HG03039 (cell line): ENCODE results near the gene NPY5R.

ENCODE experiments used
- ATAC-seq: cut with Tn5 transposase; IDR thresholded peaks from one replicate; pipeline ENCODE4 v1.9.1; 2021; ENCODE audit warnings: mild to moderate bottlenecking, moderate library complexity; ENCODE audit not compliant: unreplicated experiment

The NPY5R gene

GRCh38 chr4:163343604-163344146 is at the start of gene NPY5R:
Gene NPY5R, plus strand, starts transcription at chr4:163343892. Its CDS starts 6,382 bp downstream, at chr4:163350274.
- no peak for ATAC-seq

DNA sequence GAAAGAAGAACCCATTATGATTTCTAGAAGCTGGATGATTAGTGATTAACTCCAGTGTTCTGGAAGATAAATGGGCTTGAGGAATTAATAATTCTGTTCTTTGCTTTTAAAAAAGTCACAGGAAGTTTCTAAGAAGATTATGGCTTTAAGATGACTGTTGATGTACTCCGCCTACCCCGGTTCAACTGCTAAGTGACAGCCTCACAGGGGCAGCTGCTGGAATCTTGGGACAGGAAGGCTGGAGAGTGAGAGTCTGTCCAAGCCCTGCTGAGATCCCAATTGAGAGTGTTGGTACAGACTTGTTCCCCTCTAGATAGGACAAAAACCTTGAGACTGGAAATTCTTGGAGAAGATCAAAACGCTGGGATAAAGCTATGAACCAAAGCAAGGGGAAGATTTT is 48.6 kb upstream of the NPY5R start:
- no peak for ATAC-seq

- no peak for ATAC-seq
Measured at GRCh38 chr4:163300445-163300844, 43.2 kb upstream of the NPY5R start.

DNA sequence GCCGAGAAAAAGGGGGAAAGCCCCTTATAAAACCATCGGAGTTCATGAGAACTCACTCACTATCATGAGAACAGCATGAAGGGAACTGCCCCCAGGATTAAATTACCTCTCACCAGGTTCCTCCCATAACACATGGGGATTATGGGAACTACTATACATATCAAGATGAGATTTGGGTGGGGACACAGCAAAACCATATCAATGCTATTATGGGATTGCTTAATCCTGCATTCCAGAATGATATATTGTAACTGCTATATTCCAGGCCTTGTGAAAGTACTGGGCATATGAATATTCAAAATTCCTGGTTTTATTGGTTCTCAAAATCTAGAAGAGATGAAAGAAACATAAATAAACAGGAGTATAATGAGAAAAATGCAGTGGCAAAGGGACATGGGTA is 40.6 kb upstream of the NPY5R start:
- no peak for ATAC-seq

- ATAC-seq = no peak
Measured at GRCh38 chr4:163309466-163309865, 34.2 kb upstream of the NPY5R start.

DNA sequence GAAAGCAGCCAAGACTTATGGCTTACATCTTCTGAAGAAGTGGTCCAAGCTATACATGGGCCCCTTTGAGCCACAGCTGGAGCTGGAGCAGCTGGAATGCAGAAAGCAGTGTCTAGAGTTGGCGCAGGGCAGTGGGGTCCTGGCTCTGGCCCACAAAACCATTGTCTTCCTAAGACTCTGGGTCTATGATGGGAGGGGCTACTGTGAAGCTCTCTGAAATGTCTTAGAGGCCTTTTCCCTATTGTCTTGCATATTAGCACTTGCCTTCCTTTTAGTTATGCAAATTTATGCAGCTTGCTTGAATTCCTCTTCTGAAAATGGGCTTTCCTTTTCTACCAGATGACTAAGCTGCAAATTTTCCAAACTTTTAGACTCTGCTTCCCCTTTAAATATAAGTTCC is 26.6 kb upstream of the NPY5R start:
- no peak for ATAC-seq

DNA sequence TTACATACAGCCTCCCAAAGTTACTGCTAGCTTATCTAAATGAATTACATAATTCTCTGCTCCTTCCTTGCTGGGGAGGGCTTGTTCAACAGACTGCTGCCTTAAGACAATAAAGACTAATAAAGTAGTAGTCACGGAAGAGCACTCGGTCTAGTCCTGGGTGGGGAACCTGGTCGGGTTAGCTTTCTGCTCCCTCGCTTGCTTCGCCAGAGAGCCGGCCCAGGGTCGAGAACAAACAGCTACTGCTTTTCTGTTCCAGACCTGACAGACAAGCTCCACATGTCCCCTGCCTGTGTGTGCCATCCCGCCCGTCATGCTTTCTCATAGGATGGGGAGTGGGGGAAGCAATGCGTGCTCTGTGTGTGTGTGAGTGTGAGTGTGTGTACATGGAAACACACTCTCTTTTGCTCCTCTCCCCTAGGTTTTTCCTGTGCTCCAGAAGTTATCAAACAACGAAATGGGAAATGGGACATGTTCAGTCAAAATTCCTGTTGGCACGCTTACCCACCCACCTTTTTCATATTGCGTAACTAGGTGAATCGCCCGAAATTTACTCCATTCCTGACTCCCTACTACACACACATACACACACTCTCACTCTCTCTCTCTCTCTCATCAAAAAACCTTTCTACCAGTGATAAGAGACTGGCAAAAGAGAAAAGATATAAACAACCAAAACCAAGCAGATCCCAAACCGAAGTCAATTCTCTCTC is 12.6 kb upstream of the NPY5R start:
- ATAC-seq = no peak

DNA sequence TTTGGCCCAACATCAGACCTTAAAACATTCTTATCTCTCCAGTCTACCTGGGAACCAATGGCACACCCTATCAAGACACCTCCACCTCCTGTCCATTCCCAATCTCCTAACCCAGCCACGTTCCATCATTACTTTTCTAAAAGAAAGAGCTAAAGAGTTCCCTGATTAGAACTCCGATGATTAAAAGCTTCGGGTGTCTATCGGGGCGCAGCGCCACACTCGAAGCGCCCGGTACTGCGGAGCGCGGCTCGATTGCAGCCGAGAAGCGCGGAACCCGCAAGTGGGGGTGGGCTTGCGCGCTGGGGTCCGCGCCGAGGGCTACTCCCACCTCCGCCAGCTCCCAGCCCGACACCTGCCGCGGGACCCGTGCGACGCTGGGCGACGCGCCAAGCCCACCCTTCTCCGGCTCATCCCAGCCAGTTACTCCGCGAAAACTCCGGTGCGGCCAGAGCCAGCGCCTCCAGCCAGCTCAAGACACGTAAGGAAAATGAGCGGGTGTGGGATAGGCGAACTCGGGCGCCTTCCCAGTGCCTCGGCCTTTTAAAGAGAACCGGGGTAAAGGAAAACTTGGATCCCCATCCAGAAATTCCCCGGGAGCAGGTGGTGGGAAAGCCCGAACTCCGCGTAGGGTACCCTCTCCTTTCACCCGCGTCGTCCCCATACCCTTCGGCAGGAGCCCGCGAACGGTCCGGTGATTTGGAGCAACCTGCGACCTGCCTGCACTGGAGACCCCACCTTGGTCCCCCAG is 11.9 kb upstream of the NPY5R start:
- no peak for ATAC-seq

DNA sequence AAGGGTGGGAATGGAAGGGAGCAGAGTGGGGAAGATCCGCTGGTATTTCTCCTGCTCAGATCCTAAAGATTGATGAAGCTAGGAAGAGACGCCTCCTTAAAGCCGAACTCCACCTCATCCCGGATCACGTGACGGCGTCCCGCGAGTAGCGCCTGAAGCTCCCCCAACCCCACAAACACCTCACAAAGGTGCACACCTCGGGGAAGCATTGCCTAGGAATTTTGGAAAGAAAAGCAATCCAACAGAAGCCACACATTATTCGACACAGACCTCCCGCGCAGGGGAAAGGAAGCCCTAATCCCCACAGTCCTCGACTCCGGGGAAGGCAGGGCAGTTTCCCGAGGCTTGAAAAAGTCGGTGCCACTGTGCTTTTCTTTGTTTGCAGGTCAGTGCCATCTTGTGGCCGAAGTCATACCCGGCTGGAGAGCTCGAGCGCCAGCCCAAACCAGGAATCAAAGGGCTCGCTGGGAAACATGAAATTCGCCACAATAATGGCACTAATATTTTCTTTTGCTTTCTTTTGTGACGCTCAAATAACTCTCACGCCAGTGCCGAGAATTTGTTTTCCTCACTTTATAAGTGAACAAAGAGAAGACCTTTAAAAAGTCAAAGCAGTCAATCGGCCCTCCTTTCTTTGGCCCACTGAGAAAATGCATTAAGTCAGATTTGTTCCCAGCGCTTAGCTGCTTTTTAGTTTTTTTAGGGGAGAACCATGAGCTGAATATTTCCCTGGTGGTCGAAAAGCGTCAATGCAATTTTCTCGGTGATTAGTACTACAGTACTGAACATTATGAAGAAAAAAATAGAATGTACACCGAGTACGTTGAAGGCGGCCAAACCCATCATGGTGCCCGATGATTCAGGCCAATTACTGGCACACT is 10.9 kb upstream of the NPY5R start, which contains the start of gene NPY1R:
Gene NPY1R, minus strand, starts transcription at position 71 of the 881 bp plus-strand sequence. CDS start 6,042 bp downstream, outside the sequence.
- ATAC-seq = peak; percentile 80

- ATAC-seq = no peak
Measured at GRCh38 chr4:163335384-163335783, 8.3 kb upstream of the NPY5R start.

DNA sequence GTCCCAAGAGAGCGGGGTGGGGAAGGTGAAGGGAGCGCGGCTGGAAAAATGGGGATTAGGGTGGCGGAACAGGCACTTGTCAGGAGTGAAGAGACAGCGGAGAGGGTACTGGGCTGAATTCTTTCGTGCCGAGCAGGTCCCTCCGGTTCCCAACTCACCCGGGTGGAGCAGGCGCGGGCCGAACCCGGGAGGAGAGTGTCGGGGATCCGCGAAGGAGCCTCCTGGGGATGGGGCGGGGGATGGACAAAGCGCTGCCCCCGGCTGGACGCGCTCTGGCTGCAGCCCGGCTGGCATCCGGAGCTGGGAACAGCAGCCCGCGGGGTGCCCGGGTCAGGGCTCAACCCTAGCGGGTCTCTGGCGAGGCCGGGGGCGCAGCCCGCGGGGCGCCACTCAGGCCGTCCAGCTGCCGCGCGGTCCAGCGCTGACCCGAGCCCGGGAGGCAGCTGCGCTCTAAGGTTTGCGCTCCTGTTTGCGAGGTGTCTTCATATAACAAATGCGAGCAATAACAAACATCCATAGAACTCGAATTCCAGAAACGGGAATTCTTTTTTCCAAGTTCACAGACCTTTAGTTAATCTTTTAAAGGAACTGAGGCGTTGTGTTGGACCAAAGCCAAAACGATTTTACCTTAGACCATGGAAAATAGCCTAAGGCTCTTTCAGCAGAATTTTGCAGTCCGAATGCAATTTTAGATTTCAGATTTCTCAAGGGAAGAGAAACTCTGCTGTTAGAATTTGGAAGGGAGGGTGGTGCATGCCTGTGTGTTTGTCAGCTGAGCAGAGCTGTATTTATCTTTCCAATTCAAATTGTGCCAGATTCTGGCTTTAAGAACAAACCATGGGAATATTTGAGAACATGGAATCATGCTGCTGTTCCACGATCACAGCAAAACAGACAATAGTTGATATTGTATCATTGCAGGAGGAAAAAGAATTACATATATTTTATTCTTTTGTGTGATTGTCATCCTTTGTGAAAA is 744 bp downstream of the NPY5R start:
- ATAC-seq = no peak

DNA sequence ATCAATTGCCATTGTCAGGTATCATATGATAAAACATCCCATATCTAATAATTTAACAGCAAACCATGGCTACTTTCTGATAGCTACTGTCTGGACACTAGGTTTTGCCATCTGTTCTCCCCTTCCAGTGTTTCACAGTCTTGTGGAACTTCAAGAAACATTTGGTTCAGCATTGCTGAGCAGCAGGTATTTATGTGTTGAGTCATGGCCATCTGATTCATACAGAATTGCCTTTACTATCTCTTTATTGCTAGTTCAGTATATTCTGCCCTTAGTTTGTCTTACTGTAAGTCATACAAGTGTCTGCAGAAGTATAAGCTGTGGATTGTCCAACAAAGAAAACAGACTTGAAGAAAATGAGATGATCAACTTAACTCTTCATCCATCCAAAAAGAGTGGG is 7.0 kb downstream of the NPY5R start:
- no peak for ATAC-seq

GRCh38 chr4:163353054-163353453 is 9.4 kb downstream of the NPY5R start:
- no peak for ATAC-seq

- no peak for ATAC-seq
Measured at GRCh38 chr4:163356104-163356503, 12.4 kb downstream of the NPY5R start.

DNA sequence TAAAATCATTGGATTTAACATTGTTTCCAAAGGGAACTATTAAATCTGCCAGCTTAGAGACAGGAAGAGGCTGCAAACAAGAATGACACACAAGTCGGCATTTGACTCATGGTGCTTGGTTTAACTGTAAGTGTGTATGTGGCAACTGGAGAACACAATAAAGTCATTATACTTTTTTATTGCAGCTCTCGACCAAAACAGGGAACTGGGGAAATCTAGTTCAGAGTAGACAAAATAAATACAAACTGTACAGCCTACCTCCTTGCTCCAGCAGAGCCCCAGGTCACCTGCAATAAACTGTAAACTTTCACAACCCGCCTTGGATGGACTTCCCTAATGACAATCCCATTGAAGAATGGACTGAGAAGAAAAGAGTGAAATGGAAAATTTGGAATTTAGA is 24.0 kb downstream of the NPY5R start:
- no peak for ATAC-seq

DNA sequence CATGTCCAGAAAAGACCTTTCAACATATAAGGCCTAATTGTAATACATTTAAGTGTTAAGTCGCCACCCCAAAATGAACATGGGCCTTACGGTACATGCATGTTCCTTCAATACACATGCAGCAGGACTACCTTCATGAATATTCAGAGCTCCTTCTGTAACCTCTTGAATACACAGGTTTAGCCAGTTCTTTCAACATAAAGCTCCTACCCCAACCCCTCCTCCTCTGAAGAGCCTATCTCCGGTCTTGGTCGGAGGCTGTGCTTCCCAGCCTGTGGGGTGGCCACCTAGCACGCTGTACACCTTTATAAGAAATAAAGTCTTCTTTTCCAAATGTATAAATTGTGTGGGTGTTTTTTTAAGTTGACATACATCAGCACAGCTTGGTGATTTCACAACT is 28.3 kb downstream of the NPY5R start:
- ATAC-seq = no peak

- ATAC-seq = no peak
Measured at GRCh38 chr4:163378661-163379060, 35.0 kb downstream of the NPY5R start.

DNA sequence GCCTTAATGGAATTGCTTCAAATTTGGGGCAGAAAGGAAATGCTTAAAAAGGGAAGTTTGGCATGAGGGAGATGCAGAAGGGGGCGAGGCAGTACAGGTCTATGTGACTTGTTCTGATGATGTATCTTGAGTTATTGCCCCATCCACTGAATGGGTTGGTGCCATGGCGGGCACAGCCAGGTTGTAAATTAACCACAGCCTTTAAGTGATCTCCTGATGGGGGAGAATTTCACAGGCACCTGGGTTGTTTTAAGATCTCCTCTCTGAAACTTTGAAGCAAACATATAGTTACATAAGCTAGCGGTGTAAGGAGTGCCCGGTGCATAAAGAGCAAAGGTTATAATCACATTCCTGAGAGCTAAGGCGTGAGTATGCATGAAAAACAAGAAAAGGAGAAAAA is 37.0 kb downstream of the NPY5R start:
- no peak for ATAC-seq

- no peak for ATAC-seq
Measured at GRCh38 chr4:163382178-163382869, 38.6 kb downstream of the NPY5R start.
